Uterus (tissue), 4 donors: ENCODE results near the gene SURF4. TPM values are rescaled to one million over a fixed set of nuclear protein-coding genes. Genes with fewer than 3 reads are reported as not detected.

Experiments
- DNase-seq, 2 donors: peaks; one replicate each; pipeline ENCODE4 v3.0.0-alpha.2; 2019 to 2020
- H3K27ac ChIP-seq, 2 donors: fragments of 200-600 bp; sonication (generic); 1 replicate in 1 of 2; 2 replicates in 1 of 2; pipeline ENCODE4 v1.5.1; 2016 to 2018
- H3K27me3 ChIP-seq, 2 donors: fragments of 200-600 bp; sonication (generic); one replicate each; pipeline ENCODE4 v1.5.1; 2018 to 2019; ENCODE audit warnings: control low read depth in 1 of 2
- H3K36me3 ChIP-seq, 2 donors: fragments of 200-600 bp; sonication (generic); one replicate each; pipeline ENCODE4 v1.5.1; 2019; ENCODE audit warnings: control low read depth in 1 of 2
- H3K4me1 ChIP-seq, 2 donors: fragments of 200-600 bp; sonication (generic); one replicate each; pipeline ENCODE4 v1.5.1; 2018 to 2019; ENCODE audit warnings: control low read depth in 1 of 2
- H3K4me3 ChIP-seq, 2 donors: fragments of 200-600 bp; sonication (generic); 1 replicate in 1 of 2; 2 replicates in 1 of 2; pipeline ENCODE4 v1.5.1; 2018 to 2019; ENCODE audit warnings: mild to moderate bottlenecking in 1 of 2
- H3K9me3 ChIP-seq, 2 donors: fragments of 200-600 bp; sonication (generic); one replicate each; pipeline ENCODE4 v1.5.1; 2019; ENCODE audit warnings: control low read depth in 1 of 2
- POLR2A ChIP-seq, 2 donors: fragments of 450-650 bp; IDR thresholded peaks; one replicate each; pipeline ENCODE4 v1.6.1; 2016; ENCODE audit warnings: antibody characterized with exemption in 2 of 2, mild to moderate bottlenecking in 1 of 2, moderate library complexity in 1 of 2
- intact Hi-C: fragments of 100-400 bp; cut with DNase I; formaldehyde crosslinking; loops from one replicate; pipeline ENCODE4 v1.15.1; 2023; ENCODE audit warnings: low total_unique reads
- total RNA-seq, 4 donors: library from RNA; depleted of rRNA in 3 of 4; stranded (reverse); fragments of >200 nt in 3 of 4; gene quantifications; one replicate each; pipeline versions ENCODE4 v1.1.0 to v1.2.4, GENCODE V29; 2014 to 2023
- TF ChIP-seq, protein P1 (sequence below), 4 experiments: fragments of 200-600 bp in 2 of 4; fragments of 450-650 bp in 2 of 4; sonication (generic) in 2 of 4; IDR thresholded peaks; one replicate each; pipeline ENCODE4 v1.5.1; 2016 to 2019; ENCODE audit warnings: antibody characterized with exemption in 4 of 4, mild to moderate bottlenecking in 2 of 4, moderate library complexity in 1 of 4
- donor health status: DM: yes; HTN: yes; CAD: no.

SURF4 gene
- total RNA-seq, 4 donors from 2014 or later = 74.7 to 262 (median 108) TPM

GRCh38 chr9:133344979-133345378, 30.9 kb downstream of the SURF4 start:
- H3K27ac ChIP-seq = no peak overlapping the region
- no peaks in the 10 kb centered on the region for H3K36me3 ChIP-seq
- TF ChIP-seq, protein P1, sequence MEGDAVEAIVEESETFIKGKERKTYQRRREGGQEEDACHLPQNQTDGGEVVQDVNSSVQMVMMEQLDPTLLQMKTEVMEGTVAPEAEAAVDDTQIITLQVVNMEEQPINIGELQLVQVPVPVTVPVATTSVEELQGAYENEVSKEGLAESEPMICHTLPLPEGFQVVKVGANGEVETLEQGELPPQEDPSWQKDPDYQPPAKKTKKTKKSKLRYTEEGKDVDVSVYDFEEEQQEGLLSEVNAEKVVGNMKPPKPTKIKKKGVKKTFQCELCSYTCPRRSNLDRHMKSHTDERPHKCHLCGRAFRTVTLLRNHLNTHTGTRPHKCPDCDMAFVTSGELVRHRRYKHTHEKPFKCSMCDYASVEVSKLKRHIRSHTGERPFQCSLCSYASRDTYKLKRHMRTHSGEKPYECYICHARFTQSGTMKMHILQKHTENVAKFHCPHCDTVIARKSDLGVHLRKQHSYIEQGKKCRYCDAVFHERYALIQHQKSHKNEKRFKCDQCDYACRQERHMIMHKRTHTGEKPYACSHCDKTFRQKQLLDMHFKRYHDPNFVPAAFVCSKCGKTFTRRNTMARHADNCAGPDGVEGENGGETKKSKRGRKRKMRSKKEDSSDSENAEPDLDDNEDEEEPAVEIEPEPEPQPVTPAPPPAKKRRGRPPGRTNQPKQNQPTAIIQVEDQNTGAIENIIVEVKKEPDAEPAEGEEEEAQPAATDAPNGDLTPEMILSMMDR (IDR thresholded peaks at IDR 0.05) = no peak
- TF ChIP-seq POLR2A (IDR thresholded peaks at IDR 0.05) = no peak

DNA sequence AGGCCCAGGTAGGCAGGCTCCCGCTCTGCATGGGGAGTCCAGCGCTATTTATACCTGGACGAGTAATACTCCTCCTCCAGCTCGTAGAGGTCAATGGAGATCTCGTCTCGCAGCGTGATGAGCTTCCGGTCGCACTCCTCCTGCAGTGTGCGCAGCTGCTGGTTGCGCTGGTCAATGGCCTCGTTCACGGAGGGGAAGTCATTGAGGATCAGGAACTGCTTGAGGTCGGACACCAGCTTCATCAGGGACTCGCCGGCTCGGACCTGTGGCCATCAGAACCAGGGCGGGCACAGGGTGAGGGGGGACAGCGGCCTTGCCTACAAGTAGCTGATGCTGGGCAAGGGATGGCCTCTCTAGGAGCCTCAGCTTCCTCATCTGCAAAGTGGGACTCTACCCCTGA, 31.8 kb downstream of the SURF4 start:
- Histone ChIP-seq H3K4me3 (no peak overlapping the region), H3K27me3 (no peaks in the 10 kb centered on the region), H3K36me3 (no peaks in the 10 kb centered on the region), H3K4me1 (peaks cover 0 to 10% of the 10 kb centered on the region in 2 donors), H3K27ac (no peak overlapping the region), H3K9me3 (no peaks in the 10 kb centered on the region)
- TF ChIP-seq POLR2A (IDR thresholded peaks at IDR 0.05) = no peak
- TF ChIP-seq, protein P1 (IDR thresholded peaks at IDR 0.05) = no peak
- no peak for DNase-seq
- intact Hi-C loops = no loop called here

More at GRCh38 chr9:133344979-133345378, 30.9 kb downstream of the SURF4 start:
- H3K9me3 ChIP-seq = no peaks in the 10 kb centered on the region
- no peaks in the 10 kb centered on the region for H3K27me3 ChIP-seq
- H3K4me1 ChIP-seq = peaks cover 0 to 15% of the 10 kb centered on the region in 2 donors
- intact Hi-C loops = no loop called here
- no peak overlapping the region for H3K4me3 ChIP-seq
- DNase-seq = no peak

DNA sequence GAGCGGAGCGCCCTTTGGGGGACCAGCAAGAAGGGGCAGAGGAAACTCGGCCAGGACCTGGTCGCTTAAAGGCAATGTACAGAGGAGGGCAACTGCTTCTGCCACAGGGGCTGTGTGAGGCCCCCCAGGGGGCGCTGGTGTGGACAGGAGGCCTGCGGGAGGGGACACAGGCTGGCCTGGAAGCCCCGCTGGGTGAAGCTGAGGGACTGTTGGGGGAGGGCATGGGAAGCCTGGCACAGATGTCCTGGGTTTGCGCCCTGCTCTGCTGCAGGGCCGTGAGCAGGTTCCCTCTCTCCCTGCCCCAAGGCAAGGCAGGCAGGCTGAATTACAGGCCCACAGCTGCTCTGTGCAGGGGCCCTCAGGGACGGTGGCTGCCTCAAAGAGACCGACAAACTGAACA, 33.3 kb downstream of the SURF4 start:
- TF ChIP-seq, protein P1 (IDR thresholded peaks at IDR 0.05) = no peak
- TF ChIP-seq POLR2A (IDR thresholded peaks at IDR 0.05) = no peak
- Histone ChIP-seq H3K4me1 (peaks cover 0 to 7% of the 10 kb centered on the region in 2 donors), H3K4me3 (no peak overlapping the region), H3K9me3 (no peaks in the 10 kb centered on the region), H3K27ac (no peak overlapping the region), H3K36me3 (no peaks in the 10 kb centered on the region), H3K27me3 (no peaks in the 10 kb centered on the region)
- no peak for DNase-seq
- intact Hi-C loops = no loop called here

DNA sequence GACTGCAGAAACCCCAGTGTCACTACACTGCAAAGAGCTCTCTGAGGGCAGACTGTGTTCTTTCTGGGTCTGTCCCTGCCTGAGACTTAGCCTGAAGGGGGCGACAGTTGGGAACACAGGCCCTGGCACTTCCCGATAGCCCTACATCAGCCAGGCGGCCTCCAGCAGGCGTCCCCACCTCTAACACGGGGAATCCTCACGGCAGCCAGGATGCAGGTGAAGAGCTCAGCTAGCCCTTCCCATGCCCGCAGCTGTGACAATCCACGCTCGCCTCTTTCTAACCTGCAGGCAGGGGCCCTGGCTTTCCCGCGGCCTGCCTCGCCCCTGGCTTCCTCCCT, 33.8 kb downstream of the SURF4 start:
- peaks cover 0 to 7% of the 10 kb centered on the region in 2 donors for H3K4me1 ChIP-seq
- H3K9me3 ChIP-seq = no peaks in the 10 kb centered on the region
- TF ChIP-seq POLR2A (IDR thresholded peaks at IDR 0.05) = no peak
- TF ChIP-seq, protein P1 (IDR thresholded peaks at IDR 0.05) = no peak
- intact Hi-C loops = no loop called here
- no peaks in the 10 kb centered on the region for H3K36me3 ChIP-seq
- no peaks in the 10 kb centered on the region for H3K27me3 ChIP-seq
- H3K4me3 ChIP-seq = no peak overlapping the region
- H3K27ac ChIP-seq = no peak overlapping the region
- no peak for DNase-seq

DNA sequence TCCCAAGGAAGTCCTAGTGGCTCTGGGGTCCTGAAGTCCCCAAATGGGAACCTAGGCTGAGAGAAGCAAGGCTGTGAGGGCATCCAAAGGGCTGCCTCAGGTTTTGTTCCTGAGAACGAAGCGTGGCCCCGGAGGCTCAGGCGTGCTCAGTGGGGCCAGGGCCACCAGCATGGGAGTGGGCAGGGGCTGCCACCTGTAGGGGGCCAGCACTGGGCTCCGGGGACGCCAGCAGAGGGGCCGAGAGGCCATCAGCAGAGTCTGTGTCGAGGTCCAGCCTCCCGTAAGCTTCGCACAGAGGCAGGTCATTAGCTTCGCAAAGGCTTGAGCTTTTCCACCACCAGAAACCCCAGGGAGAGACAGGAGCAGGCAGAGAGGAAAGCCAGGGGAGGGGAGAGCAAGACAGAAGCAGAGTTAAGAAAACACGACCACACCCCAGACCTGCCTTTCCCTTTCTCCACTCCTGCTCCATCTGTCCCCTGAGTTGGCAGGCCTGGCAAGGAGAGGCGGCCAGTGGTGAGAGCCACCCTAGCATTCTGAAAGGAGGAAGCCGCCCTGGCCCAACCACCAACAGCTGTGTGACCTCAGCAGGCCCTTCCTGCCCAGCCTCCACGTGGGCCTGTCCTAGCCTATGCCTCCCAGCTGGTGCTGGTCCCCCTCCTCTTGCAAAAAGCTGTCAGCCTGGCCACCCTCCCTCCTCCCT, 34.3 kb downstream of the SURF4 start:
- Histone ChIP-seq H3K36me3 (no peaks in the 10 kb centered on the region), H3K4me3 (no peak overlapping the region), H3K4me1 (peaks cover 0 to 7% of the 10 kb centered on the region in 2 donors), H3K27me3 (no peaks in the 10 kb centered on the region), H3K27ac (no peak overlapping the region), H3K9me3 (no peaks in the 10 kb centered on the region)
- TF ChIP-seq, protein P1 (IDR thresholded peaks at IDR 0.05) = no peak
- no peak for TF ChIP-seq POLR2A (IDR thresholded peaks at IDR 0.05)
- intact Hi-C loops = no loop called here
- no peak for DNase-seq
